Putamen (tissue), 1 donor: ENCODE measurements around the gene CTBP1.

Source experiments
- DNase-seq: peaks from one replicate; pipeline ENCODE4 v3.0.0-alpha.2; 2016; ENCODE audit warnings: low spot score

The CTBP1 gene

GRCh38 chr4:1283711-1284110 lies 34.8 kb upstream of the CTBP1 start:
- DNase-seq, result no peak

DNA sequence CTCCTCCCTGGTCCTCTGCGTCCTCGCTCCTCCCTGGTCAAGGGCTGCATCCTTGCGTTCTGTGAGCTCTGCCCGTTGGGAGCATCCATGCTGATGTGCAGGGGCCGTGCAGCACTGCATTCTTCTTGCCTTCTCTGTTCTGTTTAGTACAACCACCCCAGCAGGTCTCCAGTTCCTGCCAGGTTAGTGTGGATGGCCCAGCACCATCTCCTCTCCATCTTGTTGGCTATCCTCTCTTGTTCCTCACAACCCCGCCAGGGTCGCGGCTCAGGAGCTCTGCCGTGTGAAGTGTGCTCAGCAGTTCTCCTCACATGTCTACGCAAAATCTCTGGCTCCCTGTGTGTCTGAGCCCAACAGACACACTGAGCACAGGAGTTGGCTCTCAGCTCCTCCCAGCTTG lies 30.3 kb upstream of the CTBP1 start:
- DNase-seq, result no peak

DNA sequence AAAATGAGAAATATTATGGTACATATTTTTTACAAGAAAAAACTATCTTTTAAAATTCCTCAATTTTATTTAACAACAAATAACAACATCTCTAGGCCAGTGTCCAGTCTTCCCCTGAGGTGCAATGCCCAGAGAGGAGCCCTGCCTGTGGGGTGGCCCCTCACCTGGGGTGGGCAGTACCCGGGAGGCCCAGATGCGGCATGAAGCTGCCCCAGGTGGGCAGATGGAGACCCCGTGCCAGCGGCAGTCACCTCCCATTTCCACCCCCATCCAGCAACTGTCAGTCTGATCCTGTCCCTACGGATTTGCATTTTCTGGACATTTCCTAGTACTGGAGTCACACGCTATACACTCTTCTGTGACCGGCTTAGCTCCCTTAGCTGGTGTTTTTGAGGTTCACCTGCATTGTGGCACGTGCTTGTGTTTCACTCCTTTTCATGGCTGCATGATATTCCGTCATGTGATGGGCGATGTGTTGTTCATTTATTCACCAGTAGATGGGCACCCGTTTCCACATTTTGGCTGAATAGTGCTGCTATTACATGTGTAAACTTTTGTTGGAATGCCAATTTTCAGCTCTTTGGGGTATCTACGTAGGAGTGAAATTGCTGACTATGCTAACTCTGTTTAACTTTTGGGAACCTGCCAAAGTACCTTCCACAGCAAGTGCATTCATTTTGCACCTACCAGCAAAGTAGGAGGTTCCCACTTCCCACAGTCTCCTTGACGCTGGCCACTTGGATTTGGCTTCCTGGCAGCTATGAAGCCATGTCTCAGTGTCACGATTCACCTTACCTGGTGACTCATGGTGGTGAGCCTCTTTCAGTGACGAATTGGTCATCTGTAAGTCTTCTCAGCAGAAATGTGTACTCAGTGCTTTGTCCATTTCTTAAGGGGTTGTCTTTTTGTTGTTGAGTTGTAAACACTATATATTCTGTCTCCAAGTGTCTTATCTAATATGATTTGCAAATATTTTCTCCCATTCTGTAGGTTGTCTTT lies 29.0 kb upstream of the CTBP1 start:
- no peak for DNase-seq

DNA sequence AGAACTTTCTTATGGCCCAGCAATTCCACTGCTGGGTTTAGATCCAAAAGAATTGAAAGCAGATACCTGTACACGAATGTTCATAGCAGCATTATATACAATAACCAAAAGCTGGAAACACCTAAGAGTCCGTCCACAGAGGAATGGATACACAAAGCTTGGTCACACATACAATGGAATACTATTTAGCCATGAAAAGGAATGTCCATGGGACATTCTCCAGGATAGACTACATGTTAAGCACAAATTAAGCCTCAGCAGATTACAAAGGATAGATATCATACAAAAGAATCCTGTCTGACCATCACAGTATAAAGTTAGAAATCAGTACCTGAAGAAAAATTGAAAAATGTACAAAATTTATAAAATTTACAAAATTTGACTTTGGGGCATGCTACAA lies 28.1 kb upstream of the CTBP1 start:
- no peak for DNase-seq

- no peak for DNase-seq
These were observed 25.9 kb upstream of the CTBP1 start for GRCh38 chr4:1274871-1275270.

DNA sequence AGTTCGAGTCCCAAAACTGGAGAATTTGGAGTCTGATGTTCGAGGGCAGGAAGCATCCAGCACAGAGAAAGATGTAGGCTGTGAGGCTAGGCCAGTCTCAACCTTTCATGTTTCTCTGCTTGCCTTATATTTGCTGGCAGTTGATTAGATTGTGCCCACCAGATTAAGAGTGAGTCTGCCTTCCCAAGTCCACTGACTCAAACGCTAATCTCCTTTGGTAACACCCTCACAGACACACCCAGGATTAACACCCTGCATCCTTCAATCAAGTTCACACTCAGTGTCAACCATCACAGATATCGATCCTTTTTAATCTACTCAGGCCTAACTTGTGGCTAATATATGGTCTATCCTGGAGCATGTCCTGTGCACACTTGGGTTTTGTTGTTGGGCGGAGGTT lies 22.8 kb upstream of the CTBP1 start:
- DNase-seq, result no peak

- no peak for DNase-seq
These were observed 20.3 kb upstream of the CTBP1 start for GRCh38 chr4:1269209-1269608.

- no peak for DNase-seq
These were observed 18.2 kb upstream of the CTBP1 start for GRCh38 chr4:1266881-1267763.

DNA sequence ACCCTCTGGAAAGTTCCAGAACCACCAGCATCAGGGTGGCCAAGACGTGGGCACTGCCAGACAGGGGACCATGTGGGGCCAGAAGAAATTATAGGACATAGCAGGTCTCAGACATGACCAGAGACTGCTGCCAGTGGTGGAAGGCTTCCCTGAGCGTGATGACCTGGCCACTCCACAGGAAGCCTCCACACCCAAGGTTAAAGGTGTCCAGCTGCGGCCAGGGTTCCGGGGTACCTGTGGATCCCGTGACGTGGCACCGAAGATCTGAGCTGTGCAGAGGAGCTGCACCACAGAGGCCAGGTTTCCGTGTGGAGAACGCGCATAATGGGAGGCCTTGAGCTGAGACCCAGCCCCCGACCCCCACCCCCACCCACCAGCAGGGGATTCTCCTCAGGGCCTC lies 16.4 kb upstream of the CTBP1 start:
- DNase-seq, result no peak

DNA sequence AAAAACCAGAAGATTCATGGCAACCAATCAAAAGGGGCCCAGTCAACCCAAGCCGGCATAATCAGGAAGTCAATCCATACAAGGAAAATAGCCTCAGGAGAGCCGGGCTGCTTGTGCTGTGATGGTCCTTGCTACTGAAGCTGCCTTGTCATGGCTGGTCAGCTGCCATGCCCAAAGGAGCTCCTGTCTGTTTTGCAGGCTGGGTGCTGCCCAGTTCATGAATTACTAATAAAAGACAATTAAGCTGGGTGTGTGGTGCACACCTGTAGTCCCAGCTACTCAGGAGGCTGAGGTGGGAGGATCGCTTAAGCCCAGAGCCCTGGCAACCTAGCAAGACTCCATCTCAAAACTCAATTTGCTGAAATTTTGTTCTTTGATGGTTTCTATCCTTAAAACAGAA lies 16.0 kb upstream of the CTBP1 start:
- no peak for DNase-seq

DNA sequence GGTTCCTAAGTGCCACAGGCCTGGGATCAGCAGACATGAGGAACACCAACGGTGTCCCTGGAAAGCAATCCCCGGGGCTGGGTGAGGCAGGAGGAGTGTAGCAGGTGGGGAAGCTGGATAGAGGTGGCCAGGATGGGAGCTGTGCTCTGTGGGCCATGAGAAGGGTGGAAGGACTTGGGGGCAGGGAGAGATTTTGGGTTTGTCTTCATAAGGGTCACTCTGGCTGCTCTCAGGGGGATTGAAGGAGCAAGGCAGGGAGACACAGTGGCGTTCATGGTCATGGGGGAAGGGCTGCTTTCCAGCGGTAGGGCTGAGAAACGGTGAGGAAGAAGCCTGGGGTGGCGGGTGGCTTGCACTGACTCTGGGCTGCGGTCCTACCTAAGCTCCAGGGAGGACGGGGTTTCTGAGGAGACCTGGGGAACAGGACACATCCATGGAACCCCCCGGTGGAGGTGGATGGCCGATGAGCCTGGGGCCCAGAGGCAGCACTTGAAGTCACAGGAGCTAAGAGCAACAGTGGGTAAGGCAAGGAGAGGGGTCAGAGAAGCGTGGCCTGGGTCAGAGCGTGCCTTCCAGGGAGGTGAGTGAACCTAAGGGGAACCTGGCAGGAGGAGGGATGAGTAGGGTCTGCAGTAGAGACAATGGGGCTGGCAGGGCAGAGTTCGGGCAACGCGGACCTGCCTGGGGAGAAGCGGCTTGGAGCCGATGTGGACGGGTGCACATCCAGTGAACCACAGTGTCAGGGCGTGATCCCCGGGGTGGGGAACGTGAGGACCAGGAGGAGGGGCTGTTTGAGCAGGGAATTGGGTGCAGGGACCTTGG lies 12.4 kb upstream of the CTBP1 start:
- DNase-seq, result no peak

DNA sequence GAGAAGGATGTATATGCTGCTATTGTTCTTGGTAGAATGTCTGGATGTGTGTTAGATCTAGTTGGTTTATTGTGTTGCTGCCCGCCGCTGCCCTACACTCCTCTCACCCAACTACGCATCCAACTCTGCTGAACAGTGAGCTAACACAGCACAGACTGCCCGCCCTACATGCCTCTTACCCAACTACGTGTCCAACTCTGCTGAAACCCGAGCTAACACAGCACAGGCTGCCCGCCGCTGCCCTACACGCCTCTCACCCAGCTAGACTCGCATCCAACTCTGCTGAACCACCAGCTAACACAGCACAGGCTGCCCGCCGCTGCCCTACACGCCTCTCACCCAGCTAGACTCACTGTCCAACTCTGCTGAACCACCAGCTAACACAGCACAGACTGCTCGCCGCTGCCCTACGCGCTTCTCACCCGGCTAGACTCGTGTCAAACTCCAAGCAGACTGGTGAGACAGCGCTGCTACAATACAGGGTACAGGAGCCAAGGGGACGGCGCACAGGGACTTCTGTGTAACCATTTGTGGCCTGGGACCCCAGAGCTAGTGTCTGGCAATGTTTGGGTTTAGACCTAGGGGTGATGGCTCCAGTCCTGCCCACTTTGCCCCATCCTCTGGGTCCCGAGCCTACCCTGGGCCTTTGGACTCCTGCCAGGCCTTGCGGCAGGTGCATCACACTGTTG lies 11.6 kb upstream of the CTBP1 start:
- no peak for DNase-seq

DNA sequence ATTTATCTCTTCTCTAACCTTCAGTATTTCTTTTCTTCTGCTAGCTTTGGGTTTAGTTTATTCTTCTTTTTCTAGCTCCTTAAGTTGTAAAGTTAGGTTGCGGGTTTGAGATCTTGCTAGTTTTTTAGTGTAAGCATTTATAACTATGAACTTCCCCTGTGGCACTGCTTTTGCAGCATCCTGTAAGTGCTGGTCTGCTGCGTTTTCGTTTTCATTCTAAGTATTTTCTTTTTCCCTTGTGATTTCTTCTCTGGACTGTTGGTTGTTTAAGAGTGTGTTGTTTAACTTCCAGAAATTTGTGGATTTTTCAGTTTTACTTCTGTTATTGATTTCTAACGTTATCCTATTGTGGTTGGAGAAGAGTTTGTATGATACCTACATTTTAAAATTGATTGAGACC lies 11.0 kb upstream of the CTBP1 start:
- no peak for DNase-seq

- no peak for DNase-seq
These were observed 9.5 kb upstream of the CTBP1 start for GRCh38 chr4:1258457-1258856.

DNA sequence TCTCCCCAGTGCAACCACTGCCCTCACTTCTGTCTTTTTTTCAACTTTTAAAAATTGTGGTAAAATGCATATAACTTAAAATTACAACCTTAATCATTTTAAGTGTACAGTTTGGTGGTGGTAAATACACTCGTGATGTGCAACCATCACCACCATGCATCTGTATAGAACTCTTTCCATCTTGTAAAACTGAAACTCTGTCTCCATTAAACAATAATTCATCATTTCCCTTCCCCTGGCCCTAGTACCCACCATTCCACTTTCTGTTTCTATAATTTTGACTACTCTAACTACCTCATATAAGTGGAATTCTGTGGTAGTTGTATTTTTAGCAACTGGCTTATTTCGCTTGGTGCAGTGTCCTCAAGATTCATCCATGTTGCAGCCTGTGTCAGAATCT lies 6.8 kb upstream of the CTBP1 start:
- no peak for DNase-seq

- no peak for DNase-seq
These were observed 6.2 kb upstream of the CTBP1 start for GRCh38 chr4:1255151-1255550.

DNA sequence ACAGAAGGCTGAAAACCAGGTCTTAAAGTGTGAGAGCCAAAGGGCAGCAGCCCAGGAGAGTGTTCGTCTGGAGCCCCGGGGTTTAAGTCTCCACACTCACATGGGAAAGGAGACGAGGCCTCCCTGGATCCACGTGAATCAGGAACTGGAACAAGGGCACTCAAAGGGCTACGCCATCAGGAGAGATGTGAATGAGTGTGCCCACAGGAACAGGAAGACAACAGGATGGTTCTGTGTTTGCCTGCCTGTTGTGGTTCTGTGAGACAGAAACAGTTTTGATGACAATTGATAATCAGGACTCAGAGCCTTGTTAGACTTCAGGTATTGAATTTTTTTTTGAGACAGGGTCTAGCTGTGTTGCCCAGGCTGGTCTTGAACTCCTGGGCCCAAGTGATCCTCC lies 4.9 kb upstream of the CTBP1 start:
- DNase-seq, result no peak

- no peak for DNase-seq
These were observed 4.1 kb upstream of the CTBP1 start for GRCh38 chr4:1252928-1253492.

GRCh38 chr4:1251773-1252066 lies 2.8 kb upstream of the CTBP1 start:
- no peak for DNase-seq

DNA sequence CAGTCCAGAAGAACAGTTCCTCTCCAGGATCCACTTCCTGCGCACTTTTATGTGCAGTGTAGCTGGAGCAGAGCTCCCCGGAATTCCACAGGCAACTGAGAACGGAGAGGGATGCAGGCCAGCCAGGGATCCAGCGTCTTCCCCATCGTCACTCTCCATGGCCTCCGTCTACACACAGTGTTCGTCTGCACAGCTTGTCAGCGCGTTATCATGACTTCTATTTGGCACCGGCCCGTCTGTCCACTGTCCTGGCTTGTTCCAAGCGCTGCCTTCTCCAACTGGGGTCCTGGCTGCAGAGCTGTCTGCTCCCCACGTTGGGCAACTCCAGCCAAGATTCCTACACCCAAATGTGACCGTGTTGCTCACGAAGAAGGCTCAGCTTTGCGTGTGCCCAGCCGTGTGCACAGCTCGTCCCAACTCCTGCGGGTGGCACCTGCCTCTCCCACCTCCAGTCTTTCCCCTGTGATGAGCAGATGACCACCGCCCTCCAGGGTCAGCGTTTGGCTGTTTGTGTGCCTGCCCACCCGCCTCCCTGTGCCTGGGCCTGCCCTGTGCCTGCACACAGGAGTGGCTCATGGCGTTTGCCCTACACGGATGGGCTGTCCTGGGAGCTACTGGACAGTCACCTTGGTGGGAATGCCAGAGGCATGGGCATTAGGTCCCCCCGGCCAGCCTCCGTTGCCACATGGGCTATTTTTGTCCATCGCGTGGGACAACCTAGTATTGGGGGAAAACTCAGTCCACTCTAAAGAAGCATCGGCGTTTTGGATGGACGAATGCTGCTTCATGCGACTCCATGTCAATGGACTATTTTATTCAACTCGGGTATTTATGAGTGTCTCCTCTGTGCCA lies 2.2 kb upstream of the CTBP1 start:
- no peak for DNase-seq

- DNase-seq, result no peak
These were observed 1.5 kb upstream of the CTBP1 start for GRCh38 chr4:1250527-1250812.
